Measurements from ENCODE around the gene OR51V1.
"Not testable (repeated sequence)": the region's sequence is repeated elsewhere in the genome, so short reads cannot be mapped to it uniquely, and the experiment has no call there.

OR51V1 gene

GRCh38 chr11:5200582-5200981, at the start of gene OR51V1:
OR51V1 (minus strand) TSS chr11:5200682; CDS start chr11:5200682, 0 bp downstream.
- DNase-seq (ENCODE audit: low read depth in 2 of 2, low spot score in 1 of 2): no peak

GRCh38 chr11:5249807-5250396, 49.4 kb upstream of the OR51V1 start, which contains the start of gene HBG1:
HBG1 (minus strand) TSS chr11:5249857; CDS start chr11:5249804, 53 bp downstream.
- not testable (repeated sequence) for DNase-seq (ENCODE audit: low read depth in 2 of 2, low spot score in 1 of 2)

DNA sequence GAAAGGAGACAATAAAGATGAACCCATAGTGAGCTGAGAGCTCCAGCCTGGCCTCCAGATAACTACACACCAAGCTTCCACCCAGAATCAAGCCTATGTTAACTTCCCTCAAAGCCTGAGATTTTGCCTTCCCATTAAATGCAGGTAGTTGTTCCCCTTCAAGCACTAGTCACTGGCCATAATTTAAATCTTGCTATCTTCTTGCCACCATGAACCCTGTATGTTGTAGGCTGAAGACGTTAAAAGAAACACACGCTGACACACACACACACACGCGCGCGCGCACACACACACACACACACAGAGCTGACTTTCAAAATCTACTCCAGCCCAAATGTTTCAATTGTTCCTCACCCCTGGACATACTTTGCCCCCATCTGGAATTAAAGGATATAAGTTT, 48.0 kb upstream of the OR51V1 start:
- not testable (repeated sequence) for DNase-seq (ENCODE audit: low read depth in 2 of 2, low spot score in 1 of 2)

- DNase-seq (ENCODE audit: low read depth in 2 of 2, low spot score in 1 of 2): no peak
These were observed 47.1 kb upstream of the OR51V1 start for GRCh38 chr11:5247472-5248192.

DNA sequence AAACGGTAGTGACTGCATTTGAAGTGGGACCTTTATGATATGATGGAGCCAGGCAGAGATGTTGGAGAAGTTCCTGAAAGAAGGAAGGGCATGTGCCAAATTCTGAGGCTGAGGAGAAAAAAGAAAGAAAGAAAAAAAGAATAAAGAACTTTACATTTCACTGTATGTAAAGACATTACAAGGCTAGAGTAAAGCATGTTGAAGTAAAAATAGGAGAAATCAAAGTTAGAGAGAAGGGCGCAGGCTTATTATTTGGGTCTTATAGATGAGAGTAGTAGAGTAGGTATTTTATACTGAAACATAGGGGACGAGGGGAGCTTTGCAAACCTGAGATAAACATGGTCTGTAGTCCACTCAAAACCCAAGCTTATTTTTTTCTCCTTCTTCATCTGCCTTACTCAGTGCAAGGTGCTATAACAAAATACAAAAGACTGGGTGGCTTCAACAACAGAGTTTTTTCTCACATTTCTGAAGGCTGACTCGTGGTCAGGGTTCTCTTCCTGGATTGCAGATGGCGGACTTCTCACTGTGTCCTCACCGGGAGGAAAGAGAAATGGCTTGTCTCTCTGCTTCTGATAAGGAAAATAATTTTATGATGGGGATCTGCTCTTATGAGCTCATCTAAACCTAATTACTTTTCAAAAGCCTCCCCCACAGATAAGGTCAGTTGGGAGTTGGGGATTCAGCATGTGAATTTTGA, 46.4 kb upstream of the OR51V1 start:
- DNase-seq (ENCODE audit: low read depth in 2 of 2, low spot score in 1 of 2): no peak

- DNase-seq (ENCODE audit: low read depth in 2 of 2, low spot score in 1 of 2): no peak
These were observed 44.7 kb upstream of the OR51V1 start for GRCh38 chr11:5245155-5245554.

- no peak for DNase-seq (ENCODE audit: low read depth in 2 of 2, low spot score in 1 of 2)
These were observed 43.3 kb upstream of the OR51V1 start for GRCh38 chr11:5243816-5244180.

DNA sequence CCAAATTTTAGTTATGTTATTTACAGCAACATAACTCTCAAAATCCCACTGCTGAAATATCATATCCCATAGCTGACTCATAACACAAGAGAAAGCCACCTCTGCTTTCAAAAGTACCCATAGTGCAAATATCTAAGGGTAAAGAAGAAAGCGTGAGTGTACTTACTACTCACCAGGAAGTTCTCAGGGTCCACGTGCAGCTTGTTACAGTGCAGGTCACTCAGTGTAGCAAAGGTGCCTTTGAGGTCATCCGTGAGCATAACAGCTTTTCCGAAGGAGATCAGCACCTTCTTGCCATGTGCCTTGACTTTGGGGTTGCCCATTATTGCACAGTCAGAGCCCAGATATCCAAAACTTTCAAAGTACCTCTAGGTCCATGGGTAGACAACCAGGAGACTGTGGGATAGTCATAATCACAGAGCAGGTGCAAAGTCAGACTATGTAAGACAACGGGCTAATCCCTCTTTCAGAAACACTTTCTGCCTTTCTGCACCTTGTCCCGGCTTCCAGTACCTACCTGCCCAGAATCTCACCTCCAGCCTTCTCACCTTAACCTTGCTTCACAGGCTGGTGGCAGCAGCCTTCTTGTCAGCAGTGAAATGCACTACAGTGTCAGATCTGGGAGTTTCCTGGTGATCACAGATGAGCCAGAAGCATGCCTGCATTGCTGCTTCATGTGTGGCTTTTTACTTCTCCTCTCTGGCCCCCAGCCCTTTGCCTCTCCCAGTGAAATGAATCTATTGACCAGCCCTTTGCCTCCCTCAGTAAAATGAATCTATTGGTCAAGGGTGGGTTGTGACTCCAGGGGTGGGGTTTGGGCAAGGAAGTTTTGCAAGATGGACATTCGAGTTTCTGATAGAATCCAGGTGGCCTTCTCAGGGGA, 42.7 kb upstream of the OR51V1 start:
- no peak for DNase-seq (ENCODE audit: low read depth in 2 of 2, low spot score in 1 of 2)

GRCh38 chr11:5242208-5242607, 41.7 kb upstream of the OR51V1 start:
- DNase-seq (ENCODE audit: low read depth in 2 of 2, low spot score in 1 of 2): no peak

GRCh38 chr11:5241458-5241857, 41.0 kb upstream of the OR51V1 start:
- no peak for DNase-seq (ENCODE audit: low read depth in 2 of 2, low spot score in 1 of 2)

DNA sequence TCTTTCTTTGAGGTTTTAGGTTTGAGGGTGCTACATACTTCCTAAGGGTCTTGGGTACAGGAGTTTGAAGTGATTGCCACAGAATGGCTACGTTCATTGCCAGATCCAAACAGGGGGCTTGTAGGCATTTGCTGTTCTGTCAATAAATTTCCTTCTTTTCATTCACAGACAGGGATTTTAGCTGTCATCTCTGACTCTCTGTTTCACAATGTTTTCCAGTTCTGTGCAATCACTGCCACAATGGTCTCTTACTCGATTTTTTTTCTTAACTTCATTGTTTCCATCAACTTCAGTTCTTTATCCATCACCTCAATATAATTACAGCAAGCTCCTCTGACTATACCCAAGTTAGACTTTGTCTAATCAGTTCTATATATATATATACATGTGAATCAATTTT, 40.0 kb upstream of the OR51V1 start:
- DNase-seq (ENCODE audit: low read depth in 2 of 2, low spot score in 1 of 2): no peak

DNA sequence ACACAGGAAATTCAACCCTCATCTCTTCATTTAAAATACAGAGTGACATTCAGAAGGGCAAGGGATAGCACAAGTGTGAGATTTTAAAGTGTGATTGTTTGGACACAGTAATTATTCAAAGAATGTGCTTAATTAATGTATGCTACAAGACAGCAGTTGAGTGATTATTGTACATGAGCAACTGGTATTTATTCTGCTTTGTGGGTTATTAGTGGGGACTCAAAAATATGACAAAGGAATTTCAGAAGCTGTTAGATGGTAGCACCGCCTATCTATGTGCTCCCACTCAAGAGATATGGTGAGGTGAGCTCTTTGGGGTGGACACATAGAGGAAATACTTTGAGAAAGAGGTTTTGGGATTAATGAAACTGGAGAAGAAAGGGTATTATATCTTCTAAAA, 39.6 kb upstream of the OR51V1 start:
- no peak for DNase-seq (ENCODE audit: low read depth in 2 of 2, low spot score in 1 of 2)

GRCh38 chr11:5239046-5239445, 38.6 kb upstream of the OR51V1 start:
- DNase-seq (ENCODE audit: low read depth in 2 of 2, low spot score in 1 of 2): no peak

DNA sequence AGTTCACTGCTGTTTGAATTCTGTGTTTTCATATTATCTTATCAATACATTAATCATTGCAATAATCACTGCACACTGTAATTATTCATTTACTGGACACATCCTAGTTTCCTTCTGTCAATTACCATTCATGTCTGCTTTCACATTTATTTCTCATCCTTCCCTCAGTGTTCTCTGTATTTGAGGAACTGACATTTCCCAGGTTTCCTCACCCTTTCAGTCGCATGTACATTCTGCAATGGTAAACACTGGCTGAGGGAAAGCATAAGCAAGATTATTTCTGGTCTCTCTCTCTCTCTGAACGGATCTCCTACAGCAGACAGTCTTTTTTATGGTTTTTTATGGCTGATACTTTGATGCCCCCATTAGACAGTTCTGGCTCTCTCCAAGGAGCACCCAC, 38.0 kb upstream of the OR51V1 start:
- no peak for DNase-seq (ENCODE audit: low read depth in 2 of 2, low spot score in 1 of 2)

DNA sequence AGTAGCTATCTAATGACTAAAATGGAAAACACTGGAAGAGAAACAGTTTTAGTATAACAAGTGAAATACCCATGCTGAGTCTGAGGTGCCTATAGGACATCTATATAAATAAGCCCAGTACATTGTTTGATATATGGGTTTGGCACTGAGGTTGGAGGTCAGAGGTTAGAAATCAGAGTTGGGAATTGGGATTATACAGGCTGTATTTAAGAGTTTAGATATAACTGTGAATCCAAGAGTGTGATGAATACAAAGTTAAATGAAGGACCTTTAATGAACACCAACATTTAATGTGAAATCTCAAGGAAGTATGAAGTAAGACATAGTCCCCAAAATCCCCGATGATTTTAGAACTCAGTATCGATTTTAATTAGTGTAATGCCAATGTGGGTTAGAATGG, 36.9 kb upstream of the OR51V1 start:
- no peak for DNase-seq (ENCODE audit: low read depth in 2 of 2, low spot score in 1 of 2)

GRCh38 chr11:5235364-5236095, 35.0 kb upstream of the OR51V1 start:
- DNase-seq (ENCODE audit: low read depth in 2 of 2, low spot score in 1 of 2): no peak

DNA sequence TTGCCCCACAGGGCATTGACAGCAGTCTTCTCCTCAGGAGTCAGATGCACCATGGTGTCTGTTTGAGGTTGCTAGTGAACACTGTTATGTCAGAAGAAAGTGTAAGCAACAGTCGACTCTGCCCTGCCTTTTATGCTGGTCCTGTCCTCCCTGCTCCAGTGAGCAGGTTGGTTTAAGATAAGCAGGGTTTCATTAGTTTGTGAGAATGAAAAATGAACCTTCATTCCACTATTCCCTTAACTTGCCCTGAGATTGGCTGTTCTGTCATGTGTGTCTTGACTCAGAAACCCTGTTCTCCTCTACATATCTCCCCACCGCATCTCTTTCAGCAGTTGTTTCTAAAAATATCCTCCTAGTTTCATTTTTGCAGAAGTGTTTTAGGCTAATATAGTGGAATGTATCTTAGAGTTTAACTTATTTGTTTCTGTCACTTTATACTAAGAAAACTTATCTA, 33.9 kb upstream of the OR51V1 start, which contains the start of gene HBD:
TSS of gene HBD (minus strand) at position 103 of the 454 bp plus-strand sequence. CDS start at position 53, 50 bp downstream.
- no peak for DNase-seq (ENCODE audit: low read depth in 2 of 2, low spot score in 1 of 2)

GRCh38 chr11:5233307-5233706, 32.8 kb upstream of the OR51V1 start:
- DNase-seq (ENCODE audit: low read depth in 2 of 2, low spot score in 1 of 2): no peak

DNA sequence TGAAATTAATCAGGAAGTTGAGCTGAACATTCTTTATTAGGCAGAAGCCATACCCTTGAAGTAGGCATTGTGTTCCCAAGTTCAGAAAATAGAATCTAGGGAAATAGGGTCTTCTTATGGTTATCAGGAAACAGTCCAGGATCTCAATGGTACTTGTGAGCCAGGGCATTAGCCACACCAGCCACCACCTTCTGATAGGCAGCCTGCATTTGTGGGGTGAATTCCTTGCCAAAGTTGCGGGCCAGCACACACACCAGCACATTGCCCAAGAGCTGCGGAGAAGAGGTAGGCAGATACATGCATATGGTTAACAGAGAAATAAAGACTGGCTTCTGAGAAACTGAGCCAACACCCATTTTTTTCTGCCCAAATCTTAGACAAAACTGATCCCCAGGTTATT, 32.3 kb upstream of the OR51V1 start:
- no peak for DNase-seq (ENCODE audit: low read depth in 2 of 2, low spot score in 1 of 2)

DNA sequence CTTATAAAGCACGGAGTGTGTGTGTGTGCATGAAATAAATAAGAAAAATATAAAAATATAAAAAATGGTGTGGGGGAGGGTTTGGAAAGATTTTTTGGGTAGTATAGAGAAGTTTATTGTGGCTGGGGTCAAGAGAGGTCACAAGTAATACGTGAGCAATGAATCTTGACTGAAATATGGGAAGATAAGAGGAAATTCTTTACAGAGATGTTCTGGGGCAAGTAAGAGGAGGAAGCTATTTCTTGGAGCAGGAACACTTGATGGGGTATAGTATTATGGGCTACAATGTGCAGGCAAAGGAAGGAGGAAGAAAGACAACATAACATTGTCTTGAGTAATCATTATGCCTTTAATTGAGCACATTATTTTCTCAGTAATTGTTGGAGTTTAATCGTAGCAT, 31.7 kb upstream of the OR51V1 start:
- no peak for DNase-seq (ENCODE audit: low read depth in 2 of 2, low spot score in 1 of 2)

Measured in stimulated activated CD8-positive, alpha-beta memory T cell treated with anti-CD3 and anti-CD28 coated beads, Interleukin-4, amount 100 ng/mL, for 1 hour (primary cell).